Prostate gland (tissue), 2 donors: Measurements from ENCODE around the gene PFDN5.

Experiments used
- CTCF ChIP-seq, 4 experiments: fragments of 200-600 bp in 2 of 4; fragments of 450-650 bp in 2 of 4; sonication (generic) in 2 of 4; IDR thresholded peaks; 1 replicate in 3 of 4; 2 replicates in 1 of 4; pipeline ENCODE4 v1.5.1; 2016 to 2019; ENCODE audit warnings: antibody characterized with exemption in 4 of 4, mild to moderate bottlenecking in 2 of 4, moderate library complexity in 2 of 4
- POLR2A ChIP-seq: fragments of 450-650 bp; IDR thresholded peaks from one replicate; pipeline ENCODE4 v1.6.1; 2016; ENCODE audit warnings: antibody characterized with exemption, mild to moderate bottlenecking
- POLR2AphosphoS5 ChIP-seq: sonication (generic); formaldehyde crosslinking; IDR thresholded peaks from one replicate; pipeline ENCODE4 v1.6.1; 2017; ENCODE audit warnings: antibody characterized with exemption

GRCh38 chr12:53328043-53328435 lies 32.7 kb downstream of the PFDN5 start:
- TF ChIP-seq CTCF (IDR thresholded peaks at IDR 0.05) (no peak), POLR2AphosphoS5 (no peak), POLR2A (no peak)
